Memory B cell (primary cell): ENCODE data around the gene CLPTM1L.
"Not testable (repeated sequence)": the region's sequence is repeated elsewhere in the genome, so short reads cannot be mapped to it uniquely, and the experiment has no call there.

Experiments
- ATAC-seq: fragments of 150-1000 bp; cut with Tn5 transposase; 2 replicates; pipeline ENCODE4 v1.10.0; 2021; ENCODE audit warnings: low read depth, mild to moderate bottlenecking, moderate library complexity
- DNase-seq, 2 donors: peaks; one replicate each; pipeline ENCODE4 v3.0.0; 2022; ENCODE audit warnings: low spot score in 2 of 2
- H3K27ac Mint-ChIP-seq: one replicate; pipeline ENCODE4 v1.8.0; 2022; ENCODE audit warnings: mild to moderate bottlenecking, moderate library complexity, mixed read lengths
- H3K27me3 Mint-ChIP-seq: one replicate; pipeline ENCODE4 v1.8.0; 2022; ENCODE audit warnings: mixed read lengths
- H3K36me3 Mint-ChIP-seq: one replicate; pipeline ENCODE4 v1.8.0; 2022; ENCODE audit warnings: mild to moderate bottlenecking, mixed read lengths
- H3K4me1 Mint-ChIP-seq: one replicate; pipeline ENCODE4 v1.8.0; 2022; ENCODE audit warnings: mixed read lengths
- H3K4me3 Mint-ChIP-seq: one replicate; pipeline ENCODE4 v1.8.0; 2022; ENCODE audit warnings: mild to moderate bottlenecking, moderate library complexity, mixed read lengths
- H3K9me3 Mint-ChIP-seq: one replicate; pipeline ENCODE4 v1.8.0; 2022; ENCODE audit warnings: mixed read lengths

Gene CLPTM1L

GRCh38 chr5:1278216-1278615 is 66.7 kb downstream of the CLPTM1L start:
- no peak overlapping the region for H3K4me3 Mint-ChIP-seq
- no peaks in the 10 kb centered on the region for H3K36me3 Mint-ChIP-seq
- H3K27ac Mint-ChIP-seq: no peak overlapping the region
- no peaks in the 10 kb centered on the region for H3K4me1 Mint-ChIP-seq
- H3K9me3 Mint-ChIP-seq: no peaks in the 10 kb centered on the region
- DNase-seq: no peak
- peaks cover 6% of the 10 kb centered on the region for H3K27me3 Mint-ChIP-seq
- no peak for ATAC-seq

GRCh38 chr5:1277781-1278180 is 67.1 kb downstream of the CLPTM1L start:
- DNase-seq (no peak), ATAC-seq (no peak)
- H3K36me3 Mint-ChIP-seq: no peaks in the 10 kb centered on the region
- no peak overlapping the region for H3K27ac Mint-ChIP-seq
- H3K27me3 Mint-ChIP-seq: peaks cover 6% of the 10 kb centered on the region
- H3K9me3 Mint-ChIP-seq: no peaks in the 10 kb centered on the region
- H3K4me1 Mint-ChIP-seq: no peaks in the 10 kb centered on the region
- no peak overlapping the region for H3K4me3 Mint-ChIP-seq

GRCh38 chr5:1277331-1277730 is 67.6 kb downstream of the CLPTM1L start:
- no peaks in the 10 kb centered on the region for H3K4me1 Mint-ChIP-seq
- no peaks in the 10 kb centered on the region for H3K9me3 Mint-ChIP-seq
- ATAC-seq (no peak), DNase-seq (no peak)
- no peak overlapping the region for H3K27ac Mint-ChIP-seq
- peaks cover 6% of the 10 kb centered on the region for H3K27me3 Mint-ChIP-seq
- H3K36me3 Mint-ChIP-seq: no peaks in the 10 kb centered on the region
- no peak overlapping the region for H3K4me3 Mint-ChIP-seq

GRCh38 chr5:1276930-1277329 is 68.0 kb downstream of the CLPTM1L start:
- DNase-seq (no peak), ATAC-seq (no peak)
- H3K36me3 Mint-ChIP-seq: no peaks in the 10 kb centered on the region
- H3K9me3 Mint-ChIP-seq: no peaks in the 10 kb centered on the region
- H3K27ac Mint-ChIP-seq: no peak overlapping the region
- no peaks in the 10 kb centered on the region for H3K4me1 Mint-ChIP-seq
- H3K4me3 Mint-ChIP-seq: no peak overlapping the region
- H3K27me3 Mint-ChIP-seq: peaks cover 6% of the 10 kb centered on the region

GRCh38 chr5:1275397-1276391 is 69.2 kb downstream of the CLPTM1L start:
- not testable (repeated sequence) for H3K36me3 Mint-ChIP-seq, H3K4me3 Mint-ChIP-seq, H3K9me3 Mint-ChIP-seq, ATAC-seq, H3K27ac Mint-ChIP-seq, DNase-seq, H3K4me1 Mint-ChIP-seq, H3K27me3 Mint-ChIP-seq

GRCh38 chr5:1274471-1274870 is 70.4 kb downstream of the CLPTM1L start:
- Mint-ChIP-seq H3K36me3 (no peaks in the 10 kb centered on the region), H3K4me3 (no peak overlapping the region), H3K4me1 (no peaks in the 10 kb centered on the region), H3K9me3 (no peaks in the 10 kb centered on the region), H3K27ac (no peak overlapping the region), H3K27me3 (peaks cover 6% of the 10 kb centered on the region)
- ATAC-seq (no peak), DNase-seq (no peak)

GRCh38 chr5:1273745-1274144 is 71.2 kb downstream of the CLPTM1L start:
- ATAC-seq: no peak
- Mint-ChIP-seq H3K27me3 (peaks cover 6% of the 10 kb centered on the region), H3K4me3 (no peak overlapping the region), H3K36me3 (no peaks in the 10 kb centered on the region), H3K4me1 (no peaks in the 10 kb centered on the region), H3K9me3 (no peaks in the 10 kb centered on the region), H3K27ac (no peak overlapping the region)
- no peak for DNase-seq

GRCh38 chr5:1272201-1272600 is 72.7 kb downstream of the CLPTM1L start:
- DNase-seq (no peak), ATAC-seq (no peak)
- H3K36me3 Mint-ChIP-seq: no peaks in the 10 kb centered on the region
- no peaks in the 10 kb centered on the region for H3K4me1 Mint-ChIP-seq
- H3K4me3 Mint-ChIP-seq: no peak overlapping the region
- no peaks in the 10 kb centered on the region for H3K9me3 Mint-ChIP-seq
- H3K27ac Mint-ChIP-seq: no peak overlapping the region
- peaks cover 6% of the 10 kb centered on the region for H3K27me3 Mint-ChIP-seq

GRCh38 chr5:1270933-1271914 is 73.7 kb downstream of the CLPTM1L start:
- no peak overlapping the region for H3K27ac Mint-ChIP-seq
- H3K4me3 Mint-ChIP-seq: no peak overlapping the region
- no peaks in the 10 kb centered on the region for H3K36me3 Mint-ChIP-seq
- no peaks in the 10 kb centered on the region for H3K9me3 Mint-ChIP-seq
- H3K4me1 Mint-ChIP-seq: no peaks in the 10 kb centered on the region
- peaks cover 3% of the 10 kb centered on the region for H3K27me3 Mint-ChIP-seq
- ATAC-seq: no peak
- DNase-seq: no peak

- Mint-ChIP-seq H3K36me3 (no peaks in the 10 kb centered on the region), H3K9me3 (no peaks in the 10 kb centered on the region), H3K27me3 (no peaks in the 10 kb centered on the region), H3K4me1 (no peaks in the 10 kb centered on the region), H3K27ac (no peak overlapping the region), H3K4me3 (no peak overlapping the region)
- DNase-seq (no peak), ATAC-seq (no peak)
Measured at GRCh38 chr5:1270426-1270825, 74.5 kb downstream of the CLPTM1L start.

GRCh38 chr5:1268666-1269065 is 76.2 kb downstream of the CLPTM1L start:
- Mint-ChIP-seq H3K9me3 (no peaks in the 10 kb centered on the region), H3K36me3 (no peaks in the 10 kb centered on the region), H3K27me3 (no peaks in the 10 kb centered on the region), H3K4me1 (no peaks in the 10 kb centered on the region), H3K4me3 (no peak overlapping the region), H3K27ac (no peak overlapping the region)
- DNase-seq: no peak
- ATAC-seq: no peak

- Mint-ChIP-seq H3K36me3 (no peaks in the 10 kb centered on the region), H3K9me3 (no peaks in the 10 kb centered on the region), H3K27me3 (no peaks in the 10 kb centered on the region), H3K4me3 (no peak overlapping the region), H3K4me1 (no peaks in the 10 kb centered on the region), H3K27ac (no peak overlapping the region)
- ATAC-seq (no peak), DNase-seq (no peak)
Measured at GRCh38 chr5:1268056-1268455, 76.8 kb downstream of the CLPTM1L start.
